H1 (cell line): ENCODE results near the gene DPY19L3. TPM values are rescaled to one million over a fixed set of nuclear protein-coding genes. Genes with fewer than 3 reads are reported as not detected.

Experiments used
- CTCF ChIA-PET: fragments of 300-600 bp; sonication (Branson Sonifier 250); formaldehyde crosslinking; loops from one replicate; lab custom pipeline; 2021; ENCODE audit not compliant: partially characterized antibody; lab: Charles Lee
- POLR2A ChIA-PET: fragments of 300-600 bp; sonication (Branson Sonifier 250); formaldehyde crosslinking; loops from one replicate; lab custom pipeline; 2021; ENCODE audit warnings: inconsistent platforms; ENCODE audit not compliant: partially characterized antibody; lab: Charles Lee
- DNase-seq, 2 experiments: peaks; one replicate each; pipeline versions ENCODE4 v3.0.0 to v3.0.0-alpha.2; 2010 to 2022; ENCODE audit warnings: low spot score in 2 of 2, low read depth in 1 of 2, mixed read lengths in 1 of 2
- FAIRE-seq: peaks from 2 replicates; lab custom pipeline; 2011; peaks lifted over from hg19 to GRCh38; lab: Jason Lieb, UNC
- H2AFZ ChIP-seq: 2 replicates; pipeline ENCODE4 v1.8.1; 2012; ENCODE audit warnings: low read length, inconsistent platforms
- H2AK5ac ChIP-seq: 2 replicates; pipeline ENCODE4 v1.6.1; 2013; ENCODE audit warnings: low read depth, low read length
- H2BK120ac ChIP-seq: replicated peaks from 2 replicates; pipeline ENCODE3; 2013; ENCODE audit warnings: low read depth, low read length, inconsistent platforms
- H2BK12ac ChIP-seq: 2 replicates; pipeline ENCODE4 v1.6.1; 2013; ENCODE audit warnings: low read depth, low read length
- H2BK15ac ChIP-seq: 2 replicates; pipeline ENCODE4 v1.6.1; 2013; ENCODE audit warnings: low read length
- H2BK20ac ChIP-seq: 2 replicates; pipeline ENCODE4 v1.6.1; 2013; ENCODE audit warnings: low read length
- H2BK5ac ChIP-seq: 2 replicates; pipeline ENCODE4 v1.6.1; 2013; ENCODE audit warnings: low read depth, low read length
- H3K14ac ChIP-seq: 2 replicates; pipeline ENCODE4 v1.6.1; 2013; ENCODE audit warnings: inconsistent platforms; ENCODE audit not compliant: insufficient read length
- H3K18ac ChIP-seq: 2 replicates; pipeline ENCODE4 v1.6.1; 2013; ENCODE audit warnings: low read length; ENCODE audit errors: extremely low read depth
- H3K23ac ChIP-seq: 2 replicates; pipeline ENCODE4 v1.6.1; 2013; ENCODE audit warnings: inconsistent platforms; ENCODE audit not compliant: insufficient read length
- H3K23me2 ChIP-seq: 2 replicates; pipeline ENCODE4 v1.6.1; 2013; ENCODE audit warnings: low read depth, low read length
- H3K27ac ChIP-seq: 2 replicates; pipeline ENCODE4 v1.6.1; 2011; ENCODE audit warnings: low read depth, low read length, inconsistent platforms
- H3K27me3 ChIP-seq, 4 experiments: replicated peaks in 1 of 4; 1 replicate in 1 of 4; 2 replicates in 3 of 4; pipeline versions ENCODE4 v1.6.1 to v1.8.1; 2011 to 2013; ENCODE audit warnings: low read length in 3 of 4, mild to moderate bottlenecking in 3 of 4, inconsistent platforms in 2 of 4, mixed read lengths in 2 of 4, moderate library complexity in 1 of 4; ENCODE audit not compliant: control insufficient read depth in 3 of 4, insufficient read depth in 3 of 4; ENCODE audit errors: extremely low read depth in 1 of 4
- H3K36me3 ChIP-seq, 4 experiments: 2 replicates each; pipeline versions ENCODE4 v1.6.1 to v1.8.1; 2011 to 2013; ENCODE audit warnings: mild to moderate bottlenecking in 4 of 4, low read length in 3 of 4, moderate library complexity in 2 of 4, control low read depth in 1 of 4, inconsistent platforms in 1 of 4; ENCODE audit not compliant: insufficient read depth in 4 of 4, control insufficient read depth in 2 of 4
- H3K4ac ChIP-seq: replicated peaks from 2 replicates; pipeline ENCODE3; 2013; ENCODE audit warnings: low read length, low read depth, mixed read lengths, inconsistent platforms; ENCODE audit not compliant: insufficient read length
- H3K4me1 ChIP-seq, 4 experiments: replicated peaks in 1 of 4; 1 replicate in 1 of 4; 2 replicates in 3 of 4; pipeline versions ENCODE4 v1.6.1 to v1.8.1; 2011 to 2013; ENCODE audit warnings: low read length in 3 of 4, inconsistent platforms in 2 of 4, mixed read lengths in 1 of 4; ENCODE audit not compliant: insufficient read depth in 4 of 4, control insufficient read depth in 3 of 4
- H3K4me2 ChIP-seq, 2 experiments: 2 replicates each; pipeline versions ENCODE4 v1.6.1 to v1.8.1; 2011 to 2013; ENCODE audit warnings: low read depth in 2 of 2, low read length in 2 of 2, control low read depth in 1 of 2, inconsistent platforms in 1 of 2, mild to moderate bottlenecking in 1 of 2; ENCODE audit not compliant: insufficient read depth in 1 of 2
- H3K4me3 ChIP-seq, 4 experiments: fragments of 200-600, 300-600 bp in 1 of 4; sonication (generic), shearing (Covaris generic), sonication (Bioruptor Twin) in 1 of 4; 2 replicates each; pipeline versions ENCODE4 v1.5.1 to v1.8.1; 2011 to 2016; ENCODE audit warnings: low read length in 4 of 4, low read depth in 3 of 4, control low read depth in 2 of 4, inconsistent platforms in 2 of 4, mild to moderate bottlenecking in 2 of 4, mixed read lengths in 1 of 4, moderate library complexity in 1 of 4; ENCODE audit not compliant: insufficient read depth in 2 of 4; ENCODE audit errors: extremely low read depth in 1 of 4
- H3K56ac ChIP-seq: replicated peaks from 2 replicates; pipeline ENCODE3; 2013; ENCODE audit warnings: low read depth, mild to moderate bottlenecking, mixed read lengths, low read length, inconsistent platforms; ENCODE audit not compliant: insufficient read length
- H3K79me1 ChIP-seq: 2 replicates; pipeline ENCODE4 v1.6.1; 2013; ENCODE audit warnings: low read depth, low read length, control low read depth
- H3K79me2 ChIP-seq, 2 experiments: 2 replicates each; pipeline versions ENCODE4 v1.6.1 to v1.8.1; 2012 to 2013; ENCODE audit warnings: low read length in 2 of 2, mild to moderate bottlenecking in 2 of 2, inconsistent platforms in 1 of 2; ENCODE audit not compliant: insufficient read depth in 2 of 2, control insufficient read depth in 1 of 2
- H3K9ac ChIP-seq, 4 experiments: replicated peaks in 1 of 4; 1 replicate in 1 of 4; 2 replicates in 3 of 4; pipeline versions ENCODE4 v1.6.1 to v1.8.1; 2011 to 2013; ENCODE audit warnings: low read depth in 3 of 4, low read length in 3 of 4, control low read depth in 2 of 4, mild to moderate bottlenecking in 2 of 4, moderate library complexity in 2 of 4, inconsistent platforms in 1 of 4; ENCODE audit errors: extremely low read depth in 1 of 4
- H3K9me3 ChIP-seq, 2 experiments: 2 replicates each; pipeline versions ENCODE4 v1.6.1 to v1.8.1; 2012 to 2013; ENCODE audit warnings: mild to moderate bottlenecking in 2 of 2, moderate library complexity in 2 of 2, control low read depth in 1 of 2, inconsistent platforms in 1 of 2, low read depth in 1 of 2, low read length in 1 of 2, mixed read lengths in 1 of 2; ENCODE audit not compliant: insufficient read depth in 2 of 2
- H4K20me1 ChIP-seq, 2 experiments: replicated peaks in 1 of 2; 2 replicates each; pipeline versions ENCODE3 to v1.8.1; 2011 to 2013; ENCODE audit warnings: inconsistent platforms in 2 of 2, low read length in 2 of 2, mild to moderate bottlenecking in 1 of 2; ENCODE audit not compliant: insufficient read depth in 2 of 2, control insufficient read depth in 1 of 2
- H4K5ac ChIP-seq: 2 replicates; pipeline ENCODE4 v1.6.1; 2013; ENCODE audit warnings: low read length, low read depth, mixed read lengths, inconsistent platforms; ENCODE audit not compliant: insufficient read length
- H4K8ac ChIP-seq: 2 replicates; pipeline ENCODE4 v1.8.0; 2013; ENCODE audit warnings: mild to moderate bottlenecking, moderate library complexity, low read length, inconsistent platforms; ENCODE audit not compliant: insufficient read depth; ENCODE audit errors: extremely low read depth
- H4K91ac ChIP-seq: replicated peaks from 2 replicates; pipeline ENCODE3; 2013; ENCODE audit warnings: low read length, mixed read lengths, inconsistent platforms; ENCODE audit not compliant: insufficient read length
- WGBS, 2 experiments: shearing (Covaris generic) in 1 of 2; methylation state at CpG; one replicate each; pipeline versions ENCODE4 v1.1.6 to v1.1.7; 2013 to 2015; ENCODE audit warnings: low lambda C conversion rate in 2 of 2, mixed read lengths in 2 of 2, inconsistent platforms in 1 of 2, low coverage in 1 of 2, missing lambda C conversion rate in 1 of 2; ENCODE audit not compliant: insufficient replicate concordance in 2 of 2, insufficient coverage in 1 of 2, insufficient read length in 1 of 2; ENCODE audit errors: extremely low coverage in 1 of 2, missing lambda C conversion rate in 1 of 2; 5-methylcytosine and 5-hydroxymethylcytosine counted together
- long read RNA-seq, 2 experiments: library from RNA in 1 of 2; library from capped mRNA in 1 of 2; stranded (forward); transcript quantifications; one replicate each; pipeline ENCODE4 v2.0.0, GENCODE V29; 2021; ENCODE audit warnings: inconsistent platforms in 1 of 2
- polyA minus RNA-seq, 3 experiments: library from RNA; depleted of rRNA, polyadenylated mRNA; stranded (reverse); fragments of >200 nt; gene quantifications; 1 replicate in 2 of 3; 2 replicates in 1 of 3; pipeline ENCODE4 v1.2.3, GENCODE V29; 2011
- polyA plus RNA-seq, 7 experiments: library from polyadenylated mRNA; depleted of rRNA in 3 of 7; stranded (reverse) in 5 of 7; unstranded in 2 of 7; fragments of >200 nt in 5 of 7; fragments of 200-250 nt in 2 of 7; gene quantifications; 1 replicate in 5 of 7; 2 replicates in 1 of 7; 4 replicates in 1 of 7; pipeline versions ENCODE4 v1.2.1 to v1.2.3, GENCODE V29; 2011 to 2013; ENCODE audit warnings: missing spikeins in 2 of 7, mixed read lengths in 2 of 7
- total RNA-seq: library from RNA; stranded (reverse); fragmentation: NEBNext Ultra II Directional; extraction: Animal tissue kit (Norgen Biotek cat#: 25700); gene quantifications from 2 replicates; pipeline ENCODE4 v1.2.1, GENCODE V29; 2021

The DPY19L3 gene
- total RNA-seq (60.2 and 60.7 TPM in 2 replicates), polyA plus RNA-seq (2011; rRNA removed) (35.3 and 61.6 TPM in 2 replicates), polyA minus RNA-seq (2011; rRNA and poly(A)+ RNA removed) (98.3 and 128 TPM in 2 replicates)
- 58.4 TPM for polyA plus RNA-seq (2011; cell fraction: cytosol; rRNA removed)
- 153 TPM for polyA plus RNA-seq (2011; cell fraction: nucleus; rRNA removed)
- 26.4 to 35.1 TPM (median 30.0 TPM) in 4 replicates for polyA plus RNA-seq (2012, experiment 1 of 2)
- 2.4 TPM for polyA plus RNA-seq (2012, experiment 2 of 2)
- polyA plus RNA-seq (2013, experiment 1 of 2) = 33.9 TPM
- polyA plus RNA-seq (2013, experiment 2 of 2) = 33.7 TPM
- 69.6 TPM for polyA minus RNA-seq (2011; cell fraction: cytosol; rRNA and poly(A)+ RNA removed)
- polyA minus RNA-seq (2011; cell fraction: nucleus; rRNA and poly(A)+ RNA removed) = 110 TPM
- long read RNA-seq, experiment 1, full-length matches to known transcripts = 1 of 26 reads
- long read RNA-seq, experiment 1, partial matches to known transcripts = 6 of 26 reads
- long read RNA-seq, experiment 1, other reads (novel, unspliced or antisense) = 19 of 26 reads
- long read RNA-seq, experiment 2, partial matches to known transcripts = 0 of 2 reads
- long read RNA-seq, experiment 2, other reads (novel, unspliced or antisense) = 2 of 2 reads

- peak within 1 kb of the TSS; percentile 97 for H4K8ac ChIP-seq
- 3% methylated on average over 27 of the region's 104 CpGs; no CpG with 5 or more reads in 1 of the 2 experiments for WGBS, 2 experiments
- FAIRE-seq (no peak), DNase-seq (peak; percentile 84 to 98)
- ChIA-PET CTCF (no interaction called here), POLR2A (interaction anchor here (0.7 to 3.3 kb wide), 11 partner anchors 11 to 271 kb away, joined by 3 to 13 read pairs (median 3); no protein-coding TSS in a partner anchor)
- no peak within 1 kb of the TSS for H2BK15ac ChIP-seq
- 0 out of 2 replicates have a peak, but pooled peaks cover 3% of the 10 kb centered on the region for H3K79me1 ChIP-seq
- peaks cover 2 to 14% (median 7%) of the 10 kb centered on the region in 4 experiments; a peak in 6 of 7 replicates for H3K4me1 ChIP-seq
- peak within 1 kb of the TSS; percentile 34 for H3K56ac ChIP-seq
- H3K27me3 ChIP-seq = no peaks in the 10 kb centered on the region; a peak in 1 of 7 replicates
- H3K9ac ChIP-seq = peak within 1 kb of the TSS; percentile 91 to 97 (median 93)
- H3K9me3 ChIP-seq = no peaks in the 10 kb centered on the region
- H2BK5ac ChIP-seq = peak within 1 kb of the TSS; percentile 87
- H4K91ac ChIP-seq = peak within 1 kb of the TSS; percentile 25
- H2BK20ac ChIP-seq = no peak within 1 kb of the TSS
- H3K36me3 ChIP-seq = peaks cover 0 to 22% (median 16%) of the 10 kb centered on the region in 4 experiments; a peak in 7 of 8 replicates
- no peak within 1 kb of the TSS for H3K23ac ChIP-seq
- 0 out of 2 replicates have a peak within 1 kb of the TSS, but pooled peaks have one; percentile 55 for H3K18ac ChIP-seq
- no peak within 1 kb of the TSS for H3K14ac ChIP-seq
- H3K79me2 ChIP-seq = peaks cover 0 to 28% of the 10 kb centered on the region in 2 experiments; a peak in 2 of 4 replicates
- H3K4me2 ChIP-seq = peak within 1 kb of the TSS; percentile 73 to 83
- peak within 1 kb of the TSS; percentile 90 for H4K5ac ChIP-seq
- no peak within 1 kb of the TSS for H3K4ac ChIP-seq
- peaks cover 2 to 3% of the 10 kb centered on the region in 2 experiments for H4K20me1 ChIP-seq
- peak within 1 kb of the TSS; percentile 47; the same call in 1 of the 2 replicates for H2AK5ac ChIP-seq
- H2AFZ ChIP-seq = no peak within 1 kb of the TSS
- H2BK120ac ChIP-seq = no peak within 1 kb of the TSS
- no peak within 1 kb of the TSS for H2BK12ac ChIP-seq
- peak within 1 kb of the TSS; percentile 96 for H3K27ac ChIP-seq
- no peaks in the 10 kb centered on the region; the same call in 1 of the 2 replicates for H3K23me2 ChIP-seq
- peak within 1 kb of the TSS; percentile 76 to 89 (median 87) for H3K4me3 ChIP-seq
Measured at GRCh38 chr19:32405431-32406160, at the start of gene DPY19L3. DPY19L3 (plus strand) TSS chr19:32405770; CDS start chr19:32408254, 2,484 bp downstream.
